Smooth muscle cell of the brain vasculature (primary cell): ENCODE results near the gene CD79B.

Source experiments
- DNase-seq: peaks from one replicate; pipeline ENCODE4 v3.0.0-alpha.2; 2012; ENCODE audit warnings: low read depth, low spot score

The CD79B gene

DNA sequence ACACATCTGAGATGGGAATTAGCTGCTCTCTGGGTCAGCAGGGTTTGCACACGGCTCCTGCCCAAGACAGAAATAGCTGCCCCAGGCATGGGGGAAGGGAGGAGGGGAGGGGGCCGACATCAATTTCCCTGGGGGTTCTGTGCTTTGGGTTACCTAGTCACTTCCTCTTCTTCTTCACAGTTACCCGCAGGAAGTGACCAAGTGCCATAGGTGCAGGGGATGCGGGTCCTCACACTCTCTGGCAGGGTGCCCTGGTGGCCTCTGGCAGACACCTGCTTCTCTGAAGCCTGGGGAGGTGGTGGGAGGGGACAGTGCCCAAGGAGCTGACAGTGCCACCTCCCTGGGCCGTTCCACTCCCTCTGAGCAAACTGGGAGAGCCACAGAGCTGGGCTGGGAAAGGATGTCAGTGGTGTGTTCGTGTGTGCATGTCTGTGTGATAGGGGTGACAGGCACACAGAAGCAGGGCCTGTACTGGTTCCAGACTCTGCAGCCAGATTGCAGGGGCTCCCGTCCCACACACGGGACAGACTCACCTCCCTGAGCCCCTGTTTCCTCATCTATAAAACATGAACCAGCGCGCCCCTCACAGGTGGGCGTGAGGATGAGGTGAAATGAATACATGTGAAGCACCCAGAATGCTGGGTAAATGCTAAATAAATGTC is 22.4 kb upstream of the CD79B start:
- no peak for DNase-seq

DNA sequence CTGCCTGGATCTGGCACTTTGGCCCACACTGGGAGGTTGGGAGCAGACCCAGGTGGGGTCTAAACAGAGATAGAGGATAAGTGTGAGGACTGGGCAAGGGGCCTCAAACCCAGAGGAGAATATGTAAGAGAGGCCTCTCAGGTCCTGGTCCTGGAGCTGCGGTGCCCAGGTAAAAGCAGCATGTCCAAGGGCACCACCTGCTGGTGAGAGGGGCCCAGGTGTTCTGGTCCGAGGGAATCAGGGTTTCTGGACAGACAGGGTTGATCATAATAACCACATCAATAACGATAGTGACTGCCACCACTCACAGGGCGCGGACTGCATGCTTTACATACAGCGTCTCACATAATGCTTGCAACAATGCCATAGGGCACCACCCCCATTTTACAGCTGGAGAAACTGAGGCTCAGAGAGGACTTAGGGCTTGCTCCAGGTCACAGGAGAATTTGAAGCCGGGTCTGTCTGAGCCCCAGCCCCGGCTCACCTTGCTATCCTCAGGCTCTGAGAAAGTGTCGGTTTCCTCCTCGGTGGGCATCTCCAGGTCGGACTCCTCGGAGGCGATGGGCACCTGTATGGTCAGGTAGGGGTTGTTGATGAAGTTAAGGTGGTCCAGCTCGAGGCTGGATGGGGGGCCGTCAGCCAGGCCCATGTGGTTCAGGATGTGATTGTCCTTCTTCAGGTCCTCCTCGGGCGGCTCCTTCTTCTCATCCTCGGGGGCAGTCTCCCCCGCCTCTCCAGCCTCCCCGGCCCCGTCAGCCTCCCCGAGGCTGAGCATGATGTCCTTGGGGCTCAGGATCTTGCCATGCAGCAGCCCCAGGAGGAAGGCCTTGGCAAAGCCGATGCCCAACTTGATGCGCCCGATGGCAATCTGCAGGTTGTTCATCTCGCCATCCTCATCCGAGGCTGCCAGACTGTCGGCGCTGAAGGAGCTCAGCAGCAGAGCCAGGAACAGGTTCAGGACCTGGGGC is 19.1 kb upstream of the CD79B start:
- DNase-seq, result no peak

DNA sequence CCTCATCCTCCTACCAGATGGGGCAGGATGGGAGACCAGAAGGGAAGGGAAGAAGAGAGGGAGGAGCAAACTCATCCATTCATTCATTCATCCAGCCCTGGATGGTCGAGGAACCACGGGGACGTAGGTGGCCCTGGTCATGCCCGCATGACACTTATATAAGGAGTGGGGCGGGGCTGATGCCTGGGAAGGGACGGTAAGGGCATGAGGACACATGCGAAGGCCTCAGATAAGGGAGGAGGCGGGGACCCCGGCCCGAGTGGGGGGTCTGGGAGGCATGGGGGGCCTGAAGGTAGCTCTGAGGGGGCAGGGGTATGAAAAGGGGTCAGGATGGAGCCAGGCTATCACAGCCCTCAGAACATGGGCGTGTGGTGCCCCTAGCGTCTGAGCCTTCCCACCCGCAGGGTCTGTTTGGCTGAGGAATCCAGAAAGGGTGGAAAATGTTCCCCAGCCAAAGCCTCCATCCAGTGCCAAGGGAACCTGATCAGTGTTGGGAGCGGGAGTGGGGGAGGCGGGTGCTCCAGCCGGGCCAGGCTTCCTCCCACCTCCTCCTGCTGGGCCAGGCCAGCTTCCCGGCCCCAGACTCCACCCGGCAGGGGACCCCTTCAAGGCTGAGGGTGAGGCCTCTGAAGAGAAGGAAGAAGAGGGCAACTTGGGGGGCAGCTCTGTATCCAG is 17.6 kb upstream of the CD79B start:
- no peak for DNase-seq

DNA sequence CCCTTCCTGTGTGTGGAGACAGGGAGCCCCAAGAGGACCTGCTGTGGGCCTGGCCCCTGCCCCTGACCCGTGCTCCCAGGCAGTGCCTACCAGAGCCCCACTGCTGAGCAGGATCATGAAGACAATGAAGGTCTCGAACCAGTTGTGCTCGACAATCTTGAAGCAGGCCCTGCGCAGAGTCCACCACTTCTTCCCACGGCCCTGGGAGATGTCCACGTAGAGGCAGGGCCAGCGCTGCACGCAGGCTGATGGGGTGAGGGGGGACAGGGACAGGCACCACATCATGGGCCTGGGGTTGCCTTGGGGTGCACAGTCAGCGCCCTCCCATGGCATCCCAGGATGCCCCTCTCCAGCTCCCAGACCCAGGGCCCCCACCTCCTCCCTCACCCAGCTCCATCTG is 16.4 kb upstream of the CD79B start:
- no peak for DNase-seq

DNA sequence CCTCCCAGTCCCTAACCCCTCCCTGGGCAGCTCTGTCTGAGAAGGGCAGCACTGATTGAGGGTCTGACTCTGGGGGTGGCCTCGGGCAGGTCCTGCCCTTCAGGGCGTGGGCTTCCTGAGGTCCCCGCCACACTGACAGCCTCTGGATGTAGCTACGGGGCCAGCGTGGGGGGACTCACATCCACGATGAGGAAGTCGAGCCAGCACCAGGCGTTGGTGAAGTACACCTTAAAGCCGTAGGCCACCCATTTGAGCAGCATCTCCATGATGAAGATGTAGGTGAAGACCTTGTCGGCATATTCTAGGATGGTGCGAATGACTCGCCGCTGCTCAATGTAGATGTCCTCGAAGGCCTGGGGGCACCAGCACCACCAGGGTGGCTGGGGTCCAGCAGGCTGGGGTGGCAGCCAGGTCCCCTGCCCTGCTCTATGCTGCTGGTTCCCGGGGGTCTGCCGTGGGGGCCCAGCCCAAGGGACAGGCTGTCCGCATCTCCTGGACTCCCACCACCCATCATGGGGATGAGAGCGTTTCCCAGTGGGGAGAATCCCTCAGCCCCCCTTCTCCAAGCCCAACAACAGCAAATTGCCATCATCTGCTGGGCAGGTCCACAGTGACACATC is 15.7 kb upstream of the CD79B start:
- no peak for DNase-seq

DNA sequence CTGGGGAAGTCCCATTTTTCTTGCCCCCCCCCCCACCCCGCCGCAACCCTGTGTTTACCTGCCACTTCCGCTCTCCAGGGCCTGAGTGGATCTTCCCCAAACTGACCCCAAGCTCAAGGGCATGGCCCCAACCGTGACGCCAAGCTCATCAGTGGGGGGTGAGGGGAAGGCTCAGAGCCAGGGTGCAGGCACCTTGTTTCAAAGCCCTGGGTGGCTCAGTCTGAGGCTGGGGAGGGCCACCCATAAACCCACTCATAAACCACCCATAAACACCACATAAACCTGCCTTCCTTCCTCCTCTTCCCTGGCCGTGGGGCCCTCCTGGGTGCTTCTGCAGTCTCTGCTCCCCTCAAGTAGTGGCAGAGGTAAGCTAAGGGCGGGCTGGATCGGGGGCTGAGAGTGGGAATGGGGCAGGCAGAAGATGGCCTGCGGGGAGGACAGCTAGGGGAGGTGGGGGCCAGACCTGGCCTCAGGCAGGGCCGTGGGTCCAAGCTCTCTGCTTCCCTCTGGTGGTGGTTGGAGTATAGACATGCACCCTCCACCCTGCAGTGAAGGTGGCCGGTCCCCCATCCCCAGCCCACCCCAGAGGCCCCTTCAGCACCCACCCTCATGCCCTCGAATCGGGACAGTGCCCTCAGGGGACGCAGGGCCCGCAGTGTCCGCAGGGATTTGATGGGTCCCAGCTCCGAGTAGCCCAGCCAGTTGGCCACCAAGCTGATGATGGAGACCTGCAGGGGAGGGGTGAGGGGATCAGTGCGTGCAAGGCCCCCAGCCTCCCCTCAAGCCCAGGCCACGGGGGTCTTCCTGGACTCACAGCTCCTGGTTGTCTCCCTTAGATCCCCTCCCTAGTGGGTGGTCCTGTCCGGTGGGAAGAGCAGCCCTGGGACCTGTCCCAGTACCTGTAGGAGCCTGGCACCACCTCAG is 14.6 kb upstream of the CD79B start:
- DNase-seq, result no peak

DNA sequence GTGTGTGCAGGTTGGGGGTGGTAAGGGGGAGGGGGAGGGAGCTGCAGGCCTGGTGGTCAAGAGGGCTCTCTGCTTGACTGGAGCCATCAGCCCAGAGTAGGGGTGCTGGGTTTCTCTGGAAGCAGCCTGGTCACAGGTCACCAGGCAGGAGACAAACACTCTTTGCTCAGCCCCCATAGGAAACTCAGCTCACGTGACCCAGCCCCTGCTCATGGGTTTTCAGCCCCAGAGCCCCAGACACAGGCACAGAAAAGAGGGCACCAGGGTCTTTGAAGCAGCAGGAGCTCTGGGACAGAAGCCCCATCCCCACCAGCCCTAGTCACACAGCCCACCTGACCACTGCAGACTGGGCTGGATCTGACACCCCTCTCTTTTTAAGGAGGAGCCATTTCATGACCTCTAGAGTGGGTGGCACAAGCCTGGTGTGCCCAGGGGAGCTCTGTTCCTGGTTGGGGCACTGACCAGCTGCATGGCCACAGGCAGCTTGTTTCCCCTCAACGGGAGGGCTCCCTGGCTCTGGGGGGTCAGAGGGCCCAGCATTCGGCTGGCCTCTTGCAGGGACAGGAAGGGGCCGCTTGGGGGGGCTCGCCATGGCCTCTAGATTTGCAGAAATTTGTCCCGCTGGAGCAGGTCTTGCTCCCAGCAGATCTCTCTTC is 13.8 kb upstream of the CD79B start:
- no peak for DNase-seq

DNA sequence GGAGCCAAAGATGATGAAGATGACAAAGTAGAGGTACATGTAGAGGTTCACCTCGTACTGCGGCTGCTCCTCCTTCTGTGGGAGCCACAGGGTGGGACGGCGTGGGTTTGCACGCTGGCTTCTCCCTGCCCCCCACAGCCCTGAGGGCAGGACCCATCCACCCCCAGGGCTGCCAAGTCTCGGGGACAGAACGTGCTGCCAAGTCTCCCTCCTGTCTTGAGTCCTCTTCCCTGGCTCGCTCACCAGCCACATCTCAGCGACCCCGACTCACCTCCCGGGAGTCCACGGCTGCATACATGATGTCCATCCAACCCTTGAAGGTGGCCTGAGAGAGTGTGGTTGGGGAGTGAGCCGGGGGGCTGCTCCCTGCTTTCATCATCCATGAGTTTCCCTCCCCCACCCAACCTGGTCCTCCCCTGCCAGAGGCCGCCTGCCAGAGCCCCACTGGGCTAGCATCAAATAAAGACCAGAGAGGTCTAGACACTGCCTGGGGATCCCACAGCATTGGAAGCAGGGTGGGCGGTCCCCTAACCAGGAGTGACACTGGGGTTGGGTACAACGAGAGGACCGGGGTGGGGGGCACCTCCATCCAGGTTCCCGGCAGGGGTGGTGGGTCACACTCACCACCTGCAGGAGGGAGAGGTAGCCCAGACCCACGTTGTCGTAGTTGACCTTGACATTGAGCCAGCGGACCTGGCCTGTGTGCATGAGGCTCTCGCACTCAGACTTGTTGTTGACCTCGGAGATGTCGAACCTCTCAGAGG is 12.8 kb upstream of the CD79B start:
- DNase-seq, result no peak

DNA sequence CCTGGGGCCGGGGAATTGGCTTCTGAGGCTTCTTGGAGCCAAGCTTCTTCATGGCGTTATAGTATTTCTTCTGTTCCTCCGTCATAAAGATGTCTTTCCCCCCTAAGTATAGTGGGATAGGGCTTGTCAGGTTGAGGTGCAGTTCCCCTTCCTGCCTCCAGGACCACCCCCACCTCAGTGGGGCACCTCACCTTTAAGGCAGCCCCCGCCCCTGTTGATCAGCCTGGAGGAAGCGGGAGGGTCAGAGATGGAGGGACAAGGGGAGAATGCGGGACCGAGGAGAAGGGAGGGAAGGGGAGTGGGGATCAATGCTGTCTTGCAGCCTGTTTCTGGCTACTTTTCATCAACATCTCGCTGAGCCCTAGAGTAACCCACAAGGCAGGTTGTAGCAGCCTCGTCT is 11.6 kb upstream of the CD79B start:
- DNase-seq, result no peak

DNA sequence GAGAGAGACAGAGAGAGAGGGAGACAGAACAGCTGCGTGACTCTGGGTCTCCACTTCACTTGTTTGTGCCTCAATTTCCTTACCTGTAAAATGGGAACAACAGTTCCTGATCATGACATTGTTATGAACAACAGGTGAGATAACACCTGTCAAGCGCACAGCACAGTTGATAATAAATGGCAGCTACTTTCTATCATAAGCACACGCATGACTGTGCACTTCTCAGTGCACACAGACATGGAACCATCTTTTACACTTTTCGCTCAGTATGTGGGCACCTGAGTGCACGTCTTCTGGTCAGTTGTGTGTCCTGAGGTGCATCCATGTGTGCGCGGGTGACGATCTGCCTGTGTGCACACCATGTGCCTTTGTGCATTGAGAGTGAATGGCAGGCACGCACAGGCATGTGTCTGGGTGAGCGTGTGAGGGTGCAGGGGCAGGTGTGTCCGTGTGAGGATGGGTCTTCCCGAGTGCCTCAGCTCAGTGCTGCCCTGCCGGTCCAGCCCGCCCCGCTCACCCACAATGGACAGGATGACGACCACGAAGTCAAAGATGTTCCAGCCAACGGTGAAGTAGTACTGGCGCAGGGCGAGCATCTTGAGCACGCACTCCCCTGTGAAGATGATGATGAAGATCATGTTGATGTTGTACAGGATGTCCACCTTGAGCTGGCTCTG is 10.3 kb upstream of the CD79B start:
- no peak for DNase-seq

DNA sequence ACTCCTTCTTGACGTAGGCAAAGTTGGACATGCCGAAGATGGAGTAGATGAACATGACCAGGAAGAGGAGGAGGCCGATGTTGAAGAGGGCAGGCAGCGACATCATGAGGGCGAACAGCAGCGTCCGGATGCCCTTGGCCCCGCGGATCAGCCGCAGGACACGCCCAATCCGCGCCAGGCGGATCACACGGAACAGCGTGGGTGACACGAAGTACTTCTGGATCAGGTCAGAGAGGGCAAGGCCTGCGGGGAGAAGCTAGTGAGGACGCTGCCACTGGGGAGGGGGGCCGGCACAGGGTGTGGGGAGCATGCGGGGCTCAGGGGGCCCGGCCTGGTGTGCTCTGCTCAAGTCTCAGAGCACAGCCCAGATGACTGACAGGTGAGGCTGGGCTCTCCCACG is 9.6 kb upstream of the CD79B start:
- no peak for DNase-seq

DNA sequence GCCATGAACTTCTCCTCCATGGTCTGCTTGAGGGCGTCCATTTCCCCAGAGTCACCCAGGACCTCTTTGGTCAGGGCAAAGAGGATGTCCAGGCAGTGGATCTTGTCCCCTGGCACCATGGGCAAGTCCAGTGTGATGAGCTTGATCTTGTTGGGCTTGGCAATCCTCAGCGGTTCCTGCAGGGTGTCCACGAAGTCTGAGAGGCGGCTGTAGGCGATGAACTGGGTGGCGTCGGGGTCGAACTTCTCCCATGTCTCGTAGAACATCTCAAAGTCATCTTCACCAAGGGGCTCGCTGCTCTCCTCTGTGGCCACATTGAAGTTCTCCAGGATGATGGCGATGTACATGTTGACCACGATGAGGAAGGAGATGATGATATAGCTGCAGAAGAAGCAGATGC is 9.0 kb upstream of the CD79B start:
- no peak for DNase-seq

DNA sequence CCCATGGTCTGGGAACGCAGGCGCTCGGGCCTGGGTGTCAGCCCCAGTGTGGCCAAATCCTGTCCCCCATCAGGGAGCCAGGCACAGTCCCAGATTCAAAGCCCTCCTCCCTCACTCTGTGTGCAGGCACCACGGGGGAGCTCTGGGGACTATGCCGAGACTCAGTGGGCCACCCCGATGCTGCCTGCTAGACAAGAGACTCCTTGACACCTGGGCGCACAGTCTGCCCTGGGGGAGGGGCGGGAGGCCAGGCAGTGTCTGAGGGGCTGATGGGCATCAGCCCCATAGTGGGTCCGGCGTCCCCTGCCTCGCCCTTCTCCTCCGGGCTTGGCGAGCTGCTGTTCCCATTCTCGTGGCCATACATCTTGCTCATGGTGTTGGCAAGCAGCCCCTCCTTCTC is 8.5 kb upstream of the CD79B start:
- DNase-seq, result no peak

DNA sequence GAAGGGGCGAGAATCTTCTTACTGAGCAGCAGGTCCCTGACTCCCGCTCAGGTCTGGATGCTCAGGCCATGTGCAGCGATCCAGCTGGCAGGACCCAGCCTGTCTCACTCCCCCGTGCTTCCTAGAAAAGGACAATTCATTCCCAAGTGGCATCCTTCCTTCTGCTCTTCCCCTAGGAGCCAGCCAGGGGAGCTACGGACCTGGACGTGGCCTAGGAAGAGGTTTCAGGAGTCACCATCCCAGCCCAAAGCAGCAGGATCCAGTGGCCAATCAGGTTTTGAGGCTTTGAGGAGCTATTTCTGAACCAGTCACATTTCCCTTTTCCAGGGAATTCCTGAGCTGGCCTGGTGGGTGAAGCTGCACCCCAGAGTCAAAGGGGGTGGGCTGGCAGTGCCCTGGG is 7.8 kb upstream of the CD79B start:
- DNase-seq, result no peak

DNA sequence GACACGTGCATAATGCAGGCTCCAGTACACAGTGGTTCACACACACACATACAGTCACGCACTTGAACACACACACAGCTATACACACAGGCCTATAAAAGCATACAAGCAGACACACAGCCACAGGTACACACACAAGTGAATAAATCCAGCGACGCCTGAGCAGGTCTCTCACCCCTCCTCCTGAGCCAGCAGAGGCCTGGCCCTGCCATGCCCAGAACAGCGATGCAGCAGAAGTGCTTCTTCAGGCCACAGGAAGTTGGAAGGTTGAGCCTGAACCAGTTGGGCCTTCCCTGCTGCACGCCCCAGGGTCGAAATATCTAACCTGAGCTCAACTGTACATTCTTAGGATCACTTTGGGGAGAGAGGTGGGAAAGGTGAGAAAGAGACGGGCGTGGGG is 7.3 kb upstream of the CD79B start:
- no peak for DNase-seq

DNA sequence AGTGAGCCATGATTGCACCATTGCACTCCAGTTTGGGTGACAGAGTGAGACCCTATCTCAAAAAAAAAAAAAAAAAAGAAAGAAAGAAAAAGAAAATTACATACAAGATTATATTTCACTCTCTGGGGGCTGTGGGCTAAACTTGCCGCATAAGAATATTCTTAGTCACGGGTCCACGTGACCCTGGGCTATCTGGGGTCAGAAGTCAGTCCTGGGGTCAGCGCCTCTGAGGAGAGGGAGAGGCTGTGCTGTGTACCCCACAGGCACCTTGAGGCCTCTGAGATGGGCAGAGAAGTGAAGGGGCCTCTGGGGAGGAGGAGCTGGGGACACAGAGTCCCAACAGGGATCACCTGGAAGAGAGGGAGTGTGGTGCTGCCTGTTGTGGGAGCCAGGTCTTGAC is 5.8 kb upstream of the CD79B start:
- no peak for DNase-seq

DNA sequence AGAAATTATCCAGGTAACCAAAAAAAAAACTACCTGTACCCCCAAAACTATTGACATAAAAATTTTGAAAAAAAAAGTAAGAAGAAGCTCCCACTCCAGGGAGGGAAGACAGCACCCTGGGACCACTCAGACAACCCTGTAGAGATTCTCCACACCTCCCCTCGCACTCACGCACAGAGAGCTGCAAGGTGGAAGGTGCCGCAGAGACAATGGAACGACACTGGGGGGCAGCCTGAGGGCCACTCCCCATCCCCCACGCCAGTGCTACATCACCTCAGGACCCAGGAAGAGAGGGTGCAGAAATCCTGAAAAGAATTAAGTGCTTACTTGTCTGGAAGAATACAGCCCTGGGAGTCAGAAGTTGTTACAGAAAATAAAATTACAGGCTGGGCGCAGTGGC is 5.2 kb upstream of the CD79B start:
- no peak for DNase-seq

DNA sequence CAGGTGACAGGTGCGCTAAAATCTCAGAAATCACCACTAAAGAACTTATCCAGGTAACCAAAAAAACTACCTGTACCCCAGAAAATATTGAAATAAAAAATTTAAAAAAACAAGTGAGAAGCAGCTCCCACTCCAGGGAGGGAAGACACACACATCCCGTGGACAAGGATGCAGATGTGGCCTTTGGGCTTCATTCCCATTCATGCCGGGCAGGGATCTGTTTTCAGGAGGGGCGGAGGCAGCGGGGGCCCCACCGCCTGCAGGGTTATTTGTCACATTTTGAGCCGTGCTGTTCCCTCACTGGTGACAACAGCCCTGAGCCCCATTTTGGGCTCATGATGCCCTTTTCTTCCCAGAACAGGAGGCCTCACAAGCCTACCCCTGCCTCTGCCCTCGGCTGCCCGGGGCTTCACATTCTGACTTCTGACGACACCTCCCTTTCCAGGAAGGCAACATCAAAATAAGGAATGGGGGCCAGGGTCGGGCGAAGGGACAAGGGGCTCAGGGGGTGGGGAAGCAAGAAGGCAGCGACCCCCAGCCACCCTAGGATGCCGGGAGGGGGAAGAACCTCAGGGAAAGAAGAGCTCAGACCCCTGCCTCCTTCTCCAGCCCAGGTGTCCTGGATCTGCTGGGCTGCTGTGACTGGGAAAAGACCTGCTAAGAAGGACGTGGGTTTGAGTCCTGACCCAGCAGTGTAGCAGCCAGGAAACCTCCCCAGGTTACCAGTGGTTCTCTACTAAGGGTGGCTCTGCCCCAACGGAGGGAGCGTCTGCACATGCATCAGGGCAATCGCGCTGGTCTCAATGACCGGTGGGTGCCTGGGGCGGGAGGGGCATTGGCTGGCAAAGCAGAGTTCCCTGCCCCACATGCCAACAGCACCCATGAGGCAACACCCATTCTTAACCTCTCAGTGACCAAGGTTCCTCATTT is 2.3 kb upstream of the CD79B start:
- no peak for DNase-seq
